Measurements from ENCODE around the gene HSPB9.

The HSPB9 gene

DNA sequence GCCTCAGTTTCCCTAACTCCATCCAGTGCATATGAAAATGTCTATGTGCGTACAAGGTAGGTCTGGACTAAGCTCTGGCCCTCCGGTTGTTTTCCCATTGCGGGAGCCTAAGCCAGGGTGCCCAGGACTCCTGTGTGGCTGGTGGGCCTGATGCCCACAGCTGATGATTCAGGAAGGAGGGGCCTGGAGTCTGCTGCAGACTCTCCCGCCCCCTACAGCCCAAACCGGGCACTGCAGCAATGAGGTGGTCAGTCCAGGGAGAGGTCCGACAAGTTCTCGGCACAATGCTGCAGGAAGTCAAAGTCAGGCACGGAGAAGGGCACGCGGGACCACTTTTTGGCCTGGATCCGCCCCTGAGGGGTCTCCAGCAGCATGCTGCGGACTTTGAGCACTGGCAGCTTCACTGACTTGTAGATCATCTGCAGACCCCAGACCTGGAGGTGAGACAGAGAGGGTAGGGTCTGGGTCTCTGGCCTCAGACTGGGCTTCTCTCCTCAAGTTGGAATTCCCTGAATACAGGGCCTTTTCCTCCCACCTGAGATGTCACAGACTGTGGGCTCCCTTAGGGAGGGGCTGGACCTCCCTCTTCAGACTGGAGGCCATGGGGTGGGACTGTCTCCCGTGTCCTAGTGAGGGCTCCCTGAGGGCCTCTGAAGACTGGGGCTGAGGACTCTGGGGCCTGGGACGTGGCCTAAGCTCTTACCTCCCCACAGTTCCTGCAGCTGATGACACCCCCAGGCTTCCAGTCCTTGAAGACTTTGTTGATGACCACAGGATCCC lies 20.9 kb upstream of the HSPB9 start:
- DNase-seq (ENCODE audit: low read depth): no peak

DNA sequence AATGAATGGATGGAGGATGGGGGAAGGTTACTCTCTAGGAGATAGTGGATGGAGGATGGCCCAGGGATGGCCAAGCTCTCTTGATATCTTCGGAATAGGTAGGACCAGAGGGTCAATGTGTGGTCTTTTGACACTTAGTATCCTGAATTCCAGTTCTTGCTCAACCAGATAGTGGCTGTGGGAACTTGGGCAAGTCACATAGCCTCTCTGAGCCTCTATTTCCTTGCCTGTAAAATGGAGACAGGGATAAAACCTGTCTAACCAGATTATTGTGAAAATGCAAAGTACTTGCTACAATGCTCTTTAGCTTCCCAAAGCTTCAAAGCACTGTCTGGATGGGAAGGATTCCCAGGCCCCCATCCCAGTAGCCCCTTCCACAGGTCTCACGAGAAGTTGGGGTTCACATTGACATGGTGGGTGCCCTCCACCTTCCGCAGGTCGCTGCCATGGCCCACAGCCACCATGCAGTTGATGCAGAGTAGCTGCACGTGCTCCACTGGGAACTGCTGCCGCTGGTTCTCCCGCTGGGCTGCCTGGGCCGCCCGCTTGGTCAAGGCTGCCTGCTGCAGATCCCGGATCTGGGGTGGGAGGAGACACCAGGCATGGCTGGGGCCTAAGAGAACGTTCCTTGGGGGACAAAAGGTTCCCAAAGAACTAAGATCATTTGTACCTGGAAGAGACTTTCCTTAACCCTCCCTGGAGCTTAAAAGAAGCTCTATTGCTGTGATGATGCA lies 19.2 kb upstream of the HSPB9 start:
- DNase-seq (ENCODE audit: low read depth): no peak

DNA sequence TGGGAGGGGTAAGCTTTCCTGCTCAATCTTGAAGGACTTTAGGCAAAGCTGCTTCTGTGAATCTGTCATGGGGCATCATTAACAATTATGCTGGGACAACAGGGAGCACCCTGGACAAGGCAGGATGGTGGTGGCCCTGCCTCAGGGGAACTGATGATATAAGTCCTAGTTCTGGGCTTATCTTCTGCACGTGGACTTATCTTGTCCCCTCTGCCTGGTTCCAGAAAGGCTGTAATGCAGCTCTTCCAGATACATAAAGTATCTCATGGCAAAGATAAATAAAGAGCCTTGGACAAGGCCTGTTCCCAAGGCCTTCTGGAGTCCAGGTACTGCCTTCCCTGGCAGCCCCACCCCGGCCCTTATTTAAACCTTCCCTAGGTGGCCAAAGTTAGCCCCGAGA lies 18.3 kb upstream of the HSPB9 start:
- DNase-seq (ENCODE audit: low read depth): no peak

DNA sequence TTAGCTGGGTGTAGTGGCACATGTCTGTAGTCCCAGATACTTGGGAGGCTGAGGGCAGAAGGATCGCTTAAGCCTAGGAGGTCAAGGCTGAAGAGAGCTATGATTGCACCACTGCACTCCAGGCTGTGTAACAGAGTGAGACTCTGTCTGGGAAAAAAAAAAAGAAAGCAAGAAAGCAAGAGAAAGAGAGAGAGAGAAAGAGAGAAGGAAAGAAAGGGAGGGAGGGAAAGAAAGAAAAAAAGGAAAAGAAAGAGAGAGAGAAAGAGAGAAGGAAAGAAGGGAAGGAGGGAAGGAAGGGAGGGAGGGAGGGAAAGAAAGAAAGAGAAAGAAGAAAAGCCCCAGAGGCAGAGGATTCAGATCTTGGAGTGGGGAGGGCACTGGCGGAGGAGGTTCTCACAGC lies 16.6 kb upstream of the HSPB9 start:
- no peak for DNase-seq (ENCODE audit: low read depth)

DNA sequence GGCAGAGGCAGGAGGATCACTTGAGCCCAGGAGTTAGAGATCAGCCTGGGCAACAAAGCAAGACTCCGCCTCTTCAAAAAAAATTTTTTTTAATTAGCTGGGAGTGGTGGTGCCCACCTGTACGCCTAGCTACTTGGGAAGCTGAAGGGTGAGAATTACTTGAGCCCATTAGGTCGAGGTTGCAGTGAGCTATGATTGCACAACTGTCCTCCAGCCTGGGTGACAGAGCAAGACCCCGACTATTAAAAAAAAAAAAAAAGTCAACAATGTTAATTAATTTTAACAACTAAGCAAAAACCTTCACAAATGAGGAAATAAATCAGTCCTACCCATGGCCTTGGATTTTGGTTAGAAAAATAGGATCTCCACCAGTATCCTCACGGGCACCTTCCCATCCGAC lies 15.5 kb upstream of the HSPB9 start:
- DNase-seq (ENCODE audit: low read depth): no peak

DNA sequence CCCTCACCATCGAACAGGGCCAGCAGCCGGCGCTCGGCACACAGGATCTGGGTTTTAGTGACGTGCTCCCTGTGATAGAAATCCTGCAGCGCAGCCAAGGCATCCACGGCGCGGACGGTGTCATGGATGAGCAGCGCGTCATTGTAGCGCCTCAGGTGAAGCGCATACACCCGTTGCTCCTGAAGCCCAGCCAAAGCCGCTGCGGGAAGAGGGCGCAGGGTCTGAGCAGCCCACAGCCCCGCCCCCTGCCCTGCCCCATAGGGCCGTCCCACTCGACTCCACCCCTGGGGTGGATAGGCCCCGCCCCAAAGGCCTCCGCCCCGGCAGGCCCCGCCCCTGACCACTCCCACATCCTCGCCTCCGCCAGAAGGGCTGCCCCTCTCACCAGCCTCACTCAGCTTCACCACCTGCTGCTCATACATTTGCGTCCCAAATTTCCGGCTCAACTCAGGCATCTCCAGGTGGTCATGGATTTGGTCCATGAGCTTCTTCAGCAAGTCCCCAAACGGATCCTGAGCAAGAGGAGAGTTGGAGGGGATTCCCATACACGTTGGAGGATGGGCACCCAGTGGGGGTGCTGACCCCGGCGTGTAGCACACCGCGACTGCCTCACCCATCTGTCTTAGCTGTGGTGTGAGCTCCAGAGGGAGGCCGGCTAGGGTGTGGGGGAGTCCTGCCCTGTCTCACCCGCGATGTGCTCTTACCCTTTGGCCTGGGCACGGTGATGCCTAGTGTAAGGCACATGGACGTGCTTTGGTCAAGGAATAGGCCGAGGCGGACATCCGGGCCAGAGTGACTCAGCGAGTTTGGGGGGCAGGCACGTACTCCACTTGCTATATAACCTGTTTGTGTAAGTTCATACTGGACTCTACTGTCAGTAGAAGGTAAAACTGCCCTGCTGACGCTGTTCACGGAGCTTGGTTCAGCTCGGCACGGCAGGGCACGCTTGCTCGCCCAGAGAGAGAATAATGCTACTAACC lies 14.7 kb upstream of the HSPB9 start:
- no peak for DNase-seq (ENCODE audit: low read depth)

DNA sequence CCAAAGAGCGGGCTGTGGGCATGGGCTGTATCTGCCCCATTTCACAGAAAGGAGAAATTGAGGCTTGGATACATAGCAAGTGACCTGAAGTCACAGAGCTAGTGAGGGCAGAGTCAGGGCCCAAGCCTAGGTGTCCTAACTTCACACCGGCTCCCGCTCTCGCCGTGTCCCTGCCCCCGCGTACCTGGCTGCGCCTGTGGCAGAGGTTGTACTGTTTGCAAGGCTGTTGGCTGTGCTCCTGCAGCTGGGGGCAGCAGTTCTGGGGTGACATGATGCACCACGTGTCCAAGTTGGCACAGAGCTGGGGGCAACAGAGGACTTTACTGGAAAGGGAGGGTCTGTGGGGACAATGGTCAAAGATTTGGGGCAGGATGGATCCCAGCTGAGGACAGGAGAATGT lies 13.5 kb upstream of the HSPB9 start:
- no peak for DNase-seq (ENCODE audit: low read depth)

DNA sequence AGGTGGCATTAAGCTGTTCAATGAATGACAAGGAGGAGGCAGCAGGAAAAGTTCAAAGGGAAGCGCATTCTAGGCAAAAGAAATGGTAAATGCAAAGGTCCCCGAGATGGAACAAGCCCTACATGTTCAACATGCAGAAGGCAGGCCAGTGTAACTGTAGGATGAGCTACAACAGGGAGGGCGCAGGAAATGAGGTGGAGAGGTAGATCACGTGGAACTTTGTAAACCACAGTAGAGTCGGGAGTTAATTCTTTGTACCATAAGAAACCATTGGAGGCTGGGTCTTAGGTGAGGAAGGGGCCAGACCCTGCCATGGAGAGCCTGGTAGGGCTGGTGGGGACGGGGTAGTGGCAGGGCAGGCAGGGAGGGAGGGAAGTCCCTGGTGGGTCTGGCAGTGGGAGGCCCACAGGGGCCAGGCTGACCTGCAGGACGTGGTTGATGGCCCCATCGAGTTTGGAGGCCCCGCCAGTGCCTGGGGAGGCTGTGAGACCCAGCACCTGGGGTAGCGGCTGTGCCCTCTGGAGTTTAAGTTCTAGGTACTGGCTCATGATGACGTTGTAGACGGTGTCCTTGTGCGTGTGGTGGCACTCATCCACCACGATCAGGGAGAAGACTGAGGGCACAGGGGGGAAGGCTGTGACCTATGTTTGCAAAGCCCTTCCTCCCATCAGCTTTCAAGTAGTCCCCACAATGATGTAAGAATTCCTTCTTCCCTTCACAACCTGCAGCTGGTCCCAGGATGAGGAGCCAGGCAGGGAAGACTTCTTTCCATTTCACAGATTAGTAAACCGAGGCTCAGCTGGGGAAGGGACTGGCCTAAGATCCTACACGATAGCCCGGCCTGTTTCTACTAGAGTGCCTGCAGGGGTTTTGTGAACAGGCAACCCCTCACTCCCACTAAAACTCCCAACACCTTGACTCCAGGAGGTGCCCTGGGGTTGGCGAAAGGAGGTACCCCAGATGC lies 12.0 kb upstream of the HSPB9 start:
- DNase-seq (ENCODE audit: low read depth): no peak

DNA sequence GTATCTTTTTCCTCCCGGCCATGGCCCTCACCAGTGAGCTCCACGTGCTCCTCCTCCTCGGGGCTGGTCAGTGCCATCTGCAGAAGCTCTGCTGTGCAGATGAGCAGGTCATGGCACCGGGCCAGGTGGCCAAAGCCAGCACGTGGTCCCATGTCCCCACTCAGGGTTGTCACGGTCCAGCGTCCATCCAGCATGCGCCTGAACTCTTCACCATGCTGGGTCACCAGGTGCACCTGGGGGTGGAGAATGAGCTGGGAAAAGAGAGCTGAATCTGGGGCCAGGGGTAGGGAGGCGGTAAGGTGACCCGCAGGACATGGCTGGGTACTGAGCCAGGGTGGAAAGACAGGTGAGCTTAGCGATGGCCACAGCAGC lies 11.4 kb upstream of the HSPB9 start:
- no peak for DNase-seq (ENCODE audit: low read depth)

DNA sequence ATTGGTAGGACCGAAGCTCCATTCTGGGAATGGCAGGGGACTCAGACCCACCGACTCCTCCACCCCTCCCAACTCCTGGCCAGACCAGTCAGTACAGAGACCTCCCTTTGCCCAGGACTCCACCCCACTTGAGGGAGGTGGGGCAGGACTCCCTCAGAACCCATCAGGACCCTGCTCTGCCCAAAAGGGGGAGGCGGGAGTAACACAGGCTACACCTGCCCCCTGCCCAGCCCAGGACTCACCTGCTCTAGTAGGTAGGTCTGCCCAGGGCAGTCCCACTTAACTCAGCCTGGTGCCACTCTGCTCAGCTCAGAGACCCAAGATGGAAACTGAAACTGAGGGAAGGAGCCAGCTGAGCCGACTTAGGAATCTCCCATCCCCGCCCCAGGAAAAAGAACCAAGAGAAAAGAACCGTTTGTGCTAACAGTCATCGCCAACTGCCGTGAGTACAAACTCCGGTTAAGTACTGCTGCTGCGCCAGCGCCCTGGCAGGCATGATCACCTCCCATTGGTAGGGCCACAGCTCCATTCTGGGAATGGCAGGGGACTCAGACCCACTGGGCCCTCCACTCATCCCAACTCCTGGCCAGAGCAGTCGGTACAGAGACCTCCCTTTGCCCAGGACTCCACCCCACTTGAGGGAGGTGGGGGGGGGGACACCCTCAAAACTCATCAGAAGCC lies 10.6 kb upstream of the HSPB9 start:
- DNase-seq (ENCODE audit: low read depth): no peak

DNA sequence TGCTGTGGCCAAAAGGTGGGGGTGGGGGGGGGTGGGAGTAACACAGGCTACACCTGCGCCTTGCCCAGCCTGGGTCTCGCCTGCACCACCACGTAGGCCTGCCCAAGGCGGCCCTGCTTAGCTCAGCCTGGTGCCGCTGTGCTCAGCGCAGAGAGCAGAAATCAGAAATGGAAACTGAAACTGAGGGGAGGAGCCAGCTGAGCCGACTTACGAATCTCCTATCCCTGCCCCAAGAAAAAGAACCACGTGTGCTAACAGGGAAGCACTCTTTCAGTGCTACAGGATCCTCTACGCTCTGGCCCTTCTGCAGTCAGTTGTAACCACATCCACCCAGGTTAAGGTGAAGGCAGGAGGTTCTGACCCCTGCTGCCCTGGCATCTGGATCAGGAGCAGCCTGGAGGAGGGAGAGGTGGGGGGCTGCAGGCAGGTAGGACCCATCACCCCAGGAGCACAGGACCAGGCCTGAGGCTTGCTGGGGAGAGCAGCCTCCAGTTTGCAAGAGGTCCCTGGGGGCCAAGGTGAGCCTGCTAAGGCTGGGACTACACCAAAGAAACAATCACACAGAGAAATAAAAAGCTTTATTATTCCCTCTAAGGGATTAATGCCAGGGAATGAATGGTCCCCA lies 9.9 kb upstream of the HSPB9 start, which contains the start of gene DHX58:
Gene DHX58 (minus strand): TSS at position 163 of the 625 bp plus-strand sequence. CDS start 822 bp downstream, outside the sequence.
- peak; percentile 58 for DNase-seq (ENCODE audit: low read depth)

DNA sequence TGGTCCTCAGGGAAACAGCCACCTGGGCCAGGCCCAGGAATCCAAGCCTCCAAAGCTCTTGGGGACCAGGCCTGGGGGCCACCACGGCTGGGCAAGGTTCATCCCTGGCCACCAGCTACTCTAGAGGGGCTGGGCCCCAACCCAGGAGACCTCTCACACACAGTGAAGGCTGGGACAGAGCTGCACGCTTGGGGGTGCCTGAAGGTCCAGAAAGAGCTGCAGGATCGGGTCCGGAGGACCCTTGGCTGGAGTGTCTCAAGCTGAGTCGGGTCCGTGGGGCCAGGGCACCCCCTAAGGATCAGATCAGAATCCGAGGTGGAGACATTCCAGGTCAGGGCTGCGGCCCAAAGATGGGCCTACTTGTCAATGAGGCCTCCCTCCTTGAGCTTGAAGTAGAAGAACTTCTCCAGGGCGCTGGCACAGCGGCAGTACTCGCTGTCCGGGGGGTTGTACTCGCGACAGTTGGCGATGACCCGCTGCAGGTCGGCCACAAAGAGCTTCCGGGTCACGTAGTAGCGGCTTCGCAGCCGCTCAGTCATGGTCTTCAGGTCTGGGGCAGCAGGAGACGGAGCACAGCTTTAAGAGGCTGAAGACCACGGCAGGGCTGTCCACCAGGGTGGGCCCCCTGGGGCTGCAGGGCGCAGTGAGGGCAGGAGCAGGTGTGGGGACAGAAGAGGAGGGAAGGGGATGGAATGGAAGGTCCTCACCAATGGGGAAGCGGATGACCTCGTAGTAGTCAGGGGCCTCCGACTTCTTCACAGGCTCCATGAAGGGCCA lies 9.1 kb upstream of the HSPB9 start:
- no peak for DNase-seq (ENCODE audit: low read depth)

DNA sequence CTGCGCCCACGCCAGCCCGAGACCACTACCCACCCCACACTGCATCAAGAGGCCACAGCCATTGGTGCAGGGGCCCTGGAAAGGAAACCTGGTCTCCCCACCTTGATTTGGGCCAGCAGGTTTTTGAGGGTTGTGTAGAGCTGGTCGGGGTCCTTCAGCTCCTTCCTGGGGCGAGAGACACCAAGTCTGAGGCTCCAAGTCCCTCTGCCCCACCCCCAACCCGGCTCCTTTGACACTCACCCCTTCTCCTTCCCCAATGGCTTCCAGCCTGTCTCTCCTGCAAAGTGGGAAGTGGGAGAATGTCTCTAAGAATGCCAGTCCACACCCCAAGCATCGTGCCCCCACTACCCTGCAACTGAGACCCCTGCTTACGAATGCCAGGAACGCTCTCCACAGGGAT lies 8.5 kb upstream of the HSPB9 start:
- no peak for DNase-seq (ENCODE audit: low read depth)

DNA sequence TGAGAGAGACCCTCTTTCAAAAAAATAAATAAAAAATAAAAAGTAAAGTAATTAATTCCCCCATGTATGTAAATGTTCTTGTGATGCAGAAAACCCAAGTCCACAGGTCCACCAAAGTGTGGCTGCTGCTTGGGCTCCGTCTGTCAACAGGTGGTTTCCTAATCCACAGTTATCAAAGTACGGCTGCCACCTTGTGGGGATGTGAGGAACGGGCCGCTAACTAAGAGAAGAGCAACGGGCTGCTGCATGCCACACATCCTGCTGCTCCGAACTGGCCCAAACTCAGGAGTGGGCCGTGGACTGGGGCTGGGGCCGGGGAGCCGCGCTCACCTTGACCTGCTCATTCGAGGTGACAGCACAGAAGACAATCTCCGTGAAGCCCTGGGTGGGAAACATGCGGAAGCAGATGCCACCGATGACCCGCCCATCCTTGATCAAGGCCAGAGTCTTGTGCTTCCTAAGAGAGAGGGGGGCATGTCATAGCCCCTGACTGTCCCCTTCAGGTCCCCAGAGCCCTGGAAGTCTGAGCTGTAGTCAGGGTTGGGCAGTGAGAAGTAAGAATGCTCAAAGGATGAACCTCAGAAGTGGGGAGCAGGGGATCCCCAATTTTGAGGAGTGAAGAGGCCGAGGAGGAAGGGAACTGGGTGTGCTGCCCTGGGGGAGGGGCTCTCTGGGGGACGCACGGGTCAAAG lies 5.8 kb upstream of the HSPB9 start:
- DNase-seq (ENCODE audit: low read depth): no peak

DNA sequence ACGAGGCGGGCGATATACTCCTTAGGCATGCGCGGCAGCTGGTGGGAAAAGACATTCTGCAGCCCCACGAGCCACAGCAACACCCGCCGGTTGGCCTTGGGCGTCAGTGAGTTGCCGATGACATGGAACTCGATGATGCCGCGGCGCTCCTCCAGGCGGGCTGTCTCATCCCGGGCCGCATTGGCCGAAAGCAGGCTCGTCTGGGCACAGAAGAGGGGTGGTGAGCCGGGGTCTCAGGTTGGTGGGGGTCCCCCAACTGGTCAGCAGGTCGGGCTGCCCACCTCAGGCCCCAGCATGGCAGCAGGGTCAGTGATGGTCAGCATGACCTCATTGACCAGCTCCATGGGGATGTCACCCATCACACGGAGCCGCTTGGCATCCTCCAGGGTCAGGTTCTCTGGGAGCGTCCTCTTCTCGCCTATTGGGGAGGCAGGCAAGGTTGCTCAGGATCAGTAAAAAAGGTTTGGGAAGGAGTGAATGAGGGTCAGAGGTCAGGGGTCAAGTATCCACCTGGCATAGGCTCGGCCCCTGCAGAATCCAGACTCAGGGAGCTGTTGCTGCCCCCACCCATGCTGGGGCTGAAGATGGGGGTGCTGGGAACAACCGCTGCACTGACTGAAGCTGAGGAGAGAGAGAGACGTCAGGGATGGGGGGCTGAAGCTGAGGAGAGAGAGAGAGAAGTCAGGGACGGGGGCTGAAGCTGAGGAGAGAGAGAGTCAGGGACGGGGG lies 5.0 kb upstream of the HSPB9 start:
- no peak for DNase-seq (ENCODE audit: low read depth)

DNA sequence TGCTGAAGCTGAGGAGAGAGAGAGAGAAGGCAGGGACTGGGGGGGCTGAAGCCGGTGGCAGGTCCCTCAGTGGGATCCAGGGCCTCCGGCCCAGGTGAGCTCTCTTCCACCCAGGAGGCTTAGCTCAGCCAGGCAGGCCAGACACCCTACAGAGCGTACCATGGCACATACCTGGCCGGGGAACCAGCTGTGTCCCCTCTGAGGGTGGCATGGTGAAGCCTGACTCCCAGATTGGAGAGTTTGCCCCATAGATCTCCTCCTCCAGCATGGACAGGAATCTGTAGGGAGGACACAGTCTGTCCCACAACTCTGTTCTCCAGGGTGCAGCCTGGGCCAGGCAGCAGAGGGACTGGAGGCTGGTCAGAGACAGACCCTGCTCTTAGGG lies 4.5 kb upstream of the HSPB9 start:
- DNase-seq (ENCODE audit: low read depth): no peak

DNA sequence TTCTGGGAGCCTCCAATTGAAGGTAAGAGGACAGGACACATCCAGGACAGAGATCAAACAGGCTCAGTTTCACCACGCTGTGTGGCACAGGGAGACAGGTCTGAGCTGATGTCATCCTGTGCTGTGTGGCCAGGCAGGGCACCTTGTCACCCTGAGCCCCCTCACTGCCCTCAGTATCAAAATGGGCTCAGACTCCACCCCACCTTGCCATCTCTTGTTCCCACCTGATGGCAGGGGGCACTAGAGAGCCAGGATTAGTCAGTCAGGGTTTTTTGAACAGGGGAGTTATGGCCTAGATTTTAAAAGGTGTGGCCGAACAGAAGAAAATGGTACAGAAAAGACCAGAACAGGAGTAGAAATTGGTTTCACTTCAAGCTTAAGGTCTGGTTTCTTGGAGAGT lies 4.1 kb upstream of the HSPB9 start:
- DNase-seq (ENCODE audit: low read depth): no peak

DNA sequence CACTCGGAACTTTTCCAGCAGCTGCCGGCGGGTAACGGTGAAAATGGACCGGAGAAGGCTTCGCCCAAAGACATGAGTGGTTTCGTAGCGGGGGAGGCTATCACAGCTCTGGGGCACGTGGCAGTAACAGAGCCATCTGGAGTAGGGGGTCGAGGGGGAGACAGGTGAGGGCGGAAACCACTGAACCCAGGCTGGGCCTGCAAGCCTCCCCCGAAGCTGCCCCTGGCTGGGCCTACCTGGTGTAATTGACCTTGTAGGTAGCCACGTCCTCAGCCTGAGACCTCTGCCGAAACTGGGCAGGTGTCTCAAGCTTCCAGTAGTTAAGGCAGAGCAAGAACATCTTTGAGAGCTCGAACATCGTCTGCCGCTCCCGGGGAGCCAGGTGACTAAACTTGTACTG lies 3.3 kb upstream of the HSPB9 start:
- DNase-seq (ENCODE audit: low read depth): no peak
